Cerebellar nuclear complex (tissue), 1 donor: ENCODE data around the gene TMSB4X.
"Not testable (repeated sequence)": the region's sequence is repeated elsewhere in the genome, so short reads cannot be mapped to it uniquely, and the experiment has no call there.

Experiments
- DNase-seq, 2 experiments: peaks; one replicate each; lab custom pipeline; 2025; lab: John Stamatoyannopoulos, UW

TMSB4X gene

GRCh38 chrX:12974796-12975669 is at the start of gene TMSB4X:
Gene TMSB4X, plus strand, starts transcription at chrX:12975110.
- peak; percentile 13 to 26 for DNase-seq

DNA sequence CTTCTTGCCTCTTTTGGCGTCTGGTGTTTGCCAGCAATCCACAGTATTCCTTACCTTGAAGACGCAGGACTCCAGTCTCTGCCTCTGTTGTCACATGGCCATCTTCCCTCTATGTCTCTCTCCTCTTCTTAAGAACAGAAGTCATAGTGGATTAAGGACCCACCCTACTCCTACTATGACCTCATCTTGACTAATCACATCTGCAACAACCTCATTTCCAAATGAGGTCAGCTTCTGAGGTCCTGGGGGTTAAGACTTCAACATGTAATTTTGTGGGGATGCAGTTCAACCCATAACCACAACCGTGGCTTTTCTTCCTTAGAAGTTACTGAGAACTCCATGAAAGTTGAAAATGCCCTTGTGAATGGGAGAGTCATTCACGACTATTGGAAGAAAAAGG is 45.2 kb upstream of the TMSB4X start:
- DNase-seq, result no peak

- no peak for DNase-seq
Measured at GRCh38 chrX:12930150-12930549, 44.8 kb upstream of the TMSB4X start.

DNA sequence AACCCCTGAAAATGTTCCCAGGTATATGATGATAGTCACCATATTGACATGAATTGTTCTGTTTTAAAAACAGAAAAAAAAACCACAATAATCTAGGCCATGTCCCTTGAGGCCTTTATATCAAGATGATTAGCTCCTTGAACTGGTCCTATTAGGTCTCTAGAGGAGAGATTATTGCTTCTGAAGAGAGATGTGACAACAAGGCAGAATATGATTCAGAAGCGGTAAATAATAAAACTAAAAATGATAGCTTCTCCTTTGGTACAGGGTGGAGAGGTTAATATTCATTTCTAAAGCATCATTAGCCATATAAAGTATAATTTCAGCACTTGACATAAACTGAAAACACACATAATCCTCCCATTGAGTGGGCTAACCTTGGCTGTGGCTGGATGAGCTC is 42.7 kb upstream of the TMSB4X start:
- DNase-seq, result no peak

GRCh38 chrX:12934850-12935249 is 40.1 kb upstream of the TMSB4X start:
- DNase-seq, result no peak

DNA sequence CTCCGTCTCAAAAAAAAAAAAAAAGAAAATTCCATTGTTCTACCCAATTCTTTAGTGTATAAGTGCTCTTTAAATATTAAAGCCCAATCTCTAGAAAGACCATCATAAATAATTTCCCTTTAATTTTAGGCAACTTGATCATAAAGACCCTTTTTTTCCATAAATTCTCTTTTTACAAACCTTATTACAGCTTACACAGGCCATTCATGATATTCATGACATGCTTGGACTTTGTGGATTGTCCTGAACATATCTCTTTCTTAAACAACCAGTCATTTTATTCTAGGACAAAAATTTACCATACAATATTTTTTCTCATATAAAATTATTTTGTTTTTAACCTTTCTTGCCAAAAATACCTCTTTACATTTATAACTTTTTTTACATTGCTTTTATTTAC is 38.0 kb upstream of the TMSB4X start:
- DNase-seq, result no peak

GRCh38 chrX:12940471-12940870 is 34.4 kb upstream of the TMSB4X start:
- DNase-seq, result not testable (repeated sequence)

DNA sequence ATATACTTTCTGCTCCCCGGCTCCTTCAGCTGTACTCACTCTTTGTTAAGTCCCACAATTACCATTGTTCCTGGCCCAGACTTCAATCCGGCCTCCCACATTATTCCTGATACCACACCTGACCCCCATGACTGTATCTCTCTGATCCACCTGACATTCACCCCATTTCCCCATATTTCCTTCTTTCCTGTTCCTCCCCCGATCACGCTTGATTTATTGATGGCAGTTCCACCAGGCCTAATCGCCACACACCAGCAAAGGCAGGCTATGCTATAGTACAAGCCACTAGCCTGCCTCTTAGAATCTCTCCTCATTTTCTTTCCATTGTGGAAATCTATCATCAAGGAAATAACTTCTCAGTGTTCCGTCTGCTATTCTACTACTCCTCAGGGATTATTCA is 31.3 kb upstream of the TMSB4X start:
- not testable (repeated sequence) for DNase-seq

DNA sequence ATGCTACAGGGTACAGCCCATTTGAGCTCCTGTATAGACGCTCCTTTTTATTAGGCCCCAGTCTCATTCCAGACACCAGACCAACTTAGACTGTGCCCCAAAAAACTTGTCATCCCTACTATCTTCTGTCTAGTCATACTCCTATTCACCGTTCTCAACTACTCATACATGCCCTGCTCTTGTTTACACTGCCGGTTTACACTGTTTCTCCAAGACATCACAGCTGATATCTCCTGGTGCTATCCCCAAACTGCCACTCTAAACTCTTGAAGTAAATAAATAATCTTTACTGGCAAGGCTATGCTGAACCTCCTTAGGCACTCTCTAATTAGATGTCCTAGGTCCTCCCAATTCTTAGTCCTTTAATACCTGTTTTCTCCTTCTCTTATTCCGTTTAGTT is 30.5 kb upstream of the TMSB4X start:
- DNase-seq, result not testable (repeated sequence)

- no peak for DNase-seq
Measured at GRCh38 chrX:12945494-12945893, 29.4 kb upstream of the TMSB4X start.

GRCh38 chrX:12946406-12946805 is 28.5 kb upstream of the TMSB4X start:
- no peak for DNase-seq

DNA sequence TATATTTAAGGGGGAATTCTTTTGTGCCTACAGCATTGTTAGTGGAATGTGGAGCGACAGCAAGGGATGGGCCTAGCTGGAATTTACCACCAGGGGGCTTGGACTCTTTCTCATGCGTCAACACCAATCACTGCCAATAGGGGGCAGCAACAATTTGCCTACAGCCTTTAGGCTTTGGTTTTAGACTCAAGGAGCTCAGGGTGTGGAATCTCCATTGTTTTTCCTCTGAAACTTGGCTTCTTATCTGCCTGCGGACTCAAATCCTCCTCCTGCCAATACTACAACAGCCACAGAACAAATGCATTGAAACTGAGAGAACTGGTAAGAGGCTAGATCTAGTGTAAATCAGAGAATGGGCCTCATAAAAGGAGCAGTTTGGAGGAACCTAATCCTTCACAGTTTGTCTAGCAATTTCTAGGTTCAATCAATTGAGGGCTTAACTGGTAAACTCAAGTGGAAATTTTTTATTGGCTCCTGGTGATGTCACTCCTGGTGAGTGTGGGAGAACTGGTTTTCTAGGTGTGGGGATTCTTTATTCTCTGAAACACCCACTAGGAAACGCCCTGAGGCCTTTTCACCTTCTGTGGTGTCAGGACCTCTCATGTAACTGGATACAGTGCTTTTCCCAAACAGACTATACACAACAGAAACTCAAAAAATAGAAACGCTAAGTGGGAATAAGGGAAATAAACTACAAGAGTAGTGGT is 27.9 kb upstream of the TMSB4X start:
- DNase-seq, result peak in 1 of 2 experiments; percentile 0

DNA sequence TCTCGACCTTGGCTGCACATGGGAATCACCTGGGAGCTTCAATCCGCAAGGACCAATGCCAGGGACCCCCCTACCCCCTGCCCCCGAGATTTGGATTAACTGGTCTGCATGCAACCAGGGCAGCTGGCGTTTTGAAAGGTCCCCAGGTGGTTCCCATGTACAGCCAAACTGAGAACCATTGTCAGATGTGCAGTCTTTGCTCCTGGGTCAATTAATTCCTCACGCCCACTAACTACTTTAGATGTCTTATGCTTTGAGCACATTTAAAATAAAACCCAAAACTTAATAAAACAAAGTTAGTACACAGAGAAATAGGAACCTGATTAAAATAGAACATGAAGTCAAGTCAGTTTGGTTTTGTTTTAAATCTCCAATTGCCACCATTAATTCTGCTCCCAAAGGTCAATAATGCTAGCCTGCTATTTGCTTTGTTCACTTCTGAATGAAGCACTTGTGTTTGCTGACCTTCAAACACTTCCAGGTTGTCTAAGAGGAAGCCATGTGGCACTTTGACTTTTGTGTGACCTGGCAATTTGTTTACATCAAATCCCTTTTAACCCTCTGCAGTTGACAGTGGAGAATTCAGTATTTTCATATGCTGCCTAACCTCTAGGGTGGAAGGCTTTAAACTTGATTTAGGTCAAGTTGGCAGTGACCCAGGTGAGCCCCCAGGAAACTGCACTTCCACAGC is 27.2 kb upstream of the TMSB4X start:
- no peak for DNase-seq

DNA sequence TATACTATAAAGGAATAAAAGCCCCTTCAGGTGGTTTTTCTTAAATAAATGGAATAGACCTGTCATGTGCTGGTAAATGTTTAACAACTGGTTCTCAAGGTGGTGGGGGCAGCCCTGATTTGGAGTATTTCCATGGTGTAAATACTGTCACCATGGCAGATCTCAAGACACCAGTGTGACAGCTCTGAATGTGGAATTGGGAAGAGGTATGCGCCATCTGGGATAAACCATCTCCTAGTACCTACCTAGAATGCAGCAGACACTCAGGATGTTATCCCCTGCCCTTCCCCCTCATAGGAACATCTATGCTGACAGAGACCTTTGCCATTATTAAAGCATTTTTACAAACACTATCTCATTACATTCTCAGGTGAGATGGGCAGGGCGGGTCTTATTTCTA is 26.4 kb upstream of the TMSB4X start:
- no peak for DNase-seq

DNA sequence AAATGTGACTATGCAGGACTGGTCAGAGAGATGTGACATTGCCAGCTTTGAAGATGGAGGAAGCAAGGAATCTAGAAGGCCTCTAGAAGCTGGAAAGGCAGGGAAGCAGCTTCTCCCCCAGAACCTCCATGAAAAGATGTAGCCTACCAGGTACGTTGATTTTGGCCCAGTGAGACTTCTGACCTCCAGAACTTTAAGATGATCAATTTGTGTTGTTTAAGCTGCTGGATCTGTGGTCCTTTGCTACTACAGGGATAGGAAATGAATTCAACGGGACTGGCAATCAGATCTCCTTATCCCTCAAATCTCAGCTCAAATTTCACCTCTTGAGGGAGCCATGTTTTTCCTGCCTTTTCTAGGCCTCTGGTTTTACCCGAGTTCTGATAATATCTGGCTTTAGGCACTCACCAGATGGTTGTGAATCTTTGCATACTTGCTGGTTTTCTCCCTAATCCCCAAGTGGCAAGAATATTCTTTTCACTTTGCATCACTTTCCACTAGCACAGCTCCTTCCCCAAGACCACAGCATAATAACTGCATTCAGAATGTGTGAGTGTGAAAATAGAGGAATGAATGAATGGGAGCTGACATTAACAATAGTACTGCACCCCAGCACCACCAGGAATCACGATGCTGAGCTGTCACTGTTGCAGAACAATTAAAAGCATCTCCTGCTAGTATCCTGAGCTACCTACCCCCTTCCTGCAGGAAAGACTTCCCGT is 25.5 kb upstream of the TMSB4X start:
- no peak for DNase-seq

- no peak for DNase-seq
Measured at GRCh38 chrX:12949927-12950656, 24.8 kb upstream of the TMSB4X start.

GRCh38 chrX:12950851-12951594 is 23.9 kb upstream of the TMSB4X start:
- DNase-seq, result no peak

GRCh38 chrX:12951595-12951975 is 23.3 kb upstream of the TMSB4X start:
- no peak for DNase-seq

- no peak for DNase-seq
Measured at GRCh38 chrX:12953420-12953819, 21.5 kb upstream of the TMSB4X start.

DNA sequence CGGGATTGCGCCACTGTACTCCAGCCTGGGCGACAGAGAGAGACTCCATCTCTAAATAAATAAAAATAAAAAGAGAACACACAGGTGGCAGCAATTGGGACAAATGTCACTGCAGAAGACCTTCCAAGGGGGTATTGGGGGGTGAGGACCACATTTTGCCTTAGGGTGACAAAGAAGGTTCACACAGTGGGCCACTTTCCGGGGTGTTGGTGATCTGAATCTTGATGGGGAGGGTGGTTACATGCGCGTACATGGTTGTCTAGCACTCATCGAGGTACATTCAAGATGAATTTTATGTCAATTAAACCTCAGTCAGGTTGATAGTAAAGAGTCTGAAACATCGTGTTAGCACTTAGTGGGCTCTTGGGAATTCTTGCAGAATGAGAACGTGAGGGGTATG is 20.5 kb upstream of the TMSB4X start:
- DNase-seq, result no peak

- no peak for DNase-seq
Measured at GRCh38 chrX:12954981-12955380, 19.9 kb upstream of the TMSB4X start.
